ENCODE measurements around the gene LRRC74B. TPM values are rescaled to one million over a fixed set of nuclear protein-coding genes. Genes with fewer than 3 reads are reported as not detected.
"Not testable (repeated sequence)": the region's sequence is repeated elsewhere in the genome, so short reads cannot be mapped to it uniquely, and the experiment has no call there.

LRRC74B gene
- total RNA-seq, 2 experiments from 2014 or later: not detected

- POLR2A ChIA-PET: not testable (repeated sequence)
- CTCF ChIA-PET: interaction anchor here (0.5 kb wide), 1 partner anchor 87 kb away, joined by 3 read pairs; no protein-coding TSS in a partner anchor
Measured at GRCh38 chr22:21048965-21049364, 3.2 kb downstream of the LRRC74B start.

GRCh38 chr22:21051145-21051830, 5.5 kb downstream of the LRRC74B start:
- CTCF ChIA-PET: no interaction called here
- POLR2A ChIA-PET: no interaction called here

- ChIA-PET CTCF (no interaction called here), POLR2A (no interaction called here)
Measured at GRCh38 chr22:21051831-21052400, 6.2 kb downstream of the LRRC74B start.

GRCh38 chr22:21052715-21053459, 7.1 kb downstream of the LRRC74B start:
- CTCF ChIA-PET: no interaction called here
- POLR2A ChIA-PET: no interaction called here

GRCh38 chr22:21054046-21054713, 8.4 kb downstream of the LRRC74B start:
- ChIA-PET CTCF (no interaction called here), POLR2A (no interaction called here)

GRCh38 chr22:21054714-21055563, 9.2 kb downstream of the LRRC74B start:
- CTCF ChIA-PET: no interaction called here

GRCh38 chr22:21055564-21055834, 9.8 kb downstream of the LRRC74B start:
- CTCF ChIA-PET: no interaction called here
- POLR2A ChIA-PET: no interaction called here

More at GRCh38 chr22:21054714-21055563, 9.2 kb downstream of the LRRC74B start:
- POLR2A ChIA-PET: no interaction called here

- POLR2A ChIA-PET: no interaction called here
- CTCF ChIA-PET: no interaction called here
Measured at GRCh38 chr22:21055880-21056319, 10.2 kb downstream of the LRRC74B start.

- CTCF ChIA-PET, POLR2A ChIA-PET: not testable (repeated sequence)
Measured at GRCh38 chr22:21060363-21060762, 14.6 kb downstream of the LRRC74B start.

GRCh38 chr22:21061660-21062321, 16.0 kb downstream of the LRRC74B start:
- CTCF ChIA-PET, POLR2A ChIA-PET: not testable (repeated sequence)

GRCh38 chr22:21064425-21064824, 18.7 kb downstream of the LRRC74B start:
- CTCF ChIA-PET: interaction anchor here (0.6 kb wide), 1 partner anchor 102 kb away, joined by 4 read pairs; no protein-coding TSS in a partner anchor
- POLR2A ChIA-PET: not testable (repeated sequence)

GRCh38 chr22:21064917-21065864, 19.4 kb downstream of the LRRC74B start:
- ChIA-PET POLR2A (no interaction called here), CTCF (interaction anchor here (0.5 to 0.6 kb wide), 3 partner anchors 42 to 156 kb away, joined by 3 to 4 read pairs (median 3); no protein-coding TSS in a partner anchor)

- ChIA-PET POLR2A (no interaction called here), CTCF (interaction anchor here (0.5 kb wide), 1 partner anchor 29 kb away, joined by 4 read pairs; no protein-coding TSS in a partner anchor)
Measured at GRCh38 chr22:21067075-21067900, 21.5 kb downstream of the LRRC74B start.

- ChIA-PET POLR2A (no interaction called here), CTCF (no interaction called here)
Measured at GRCh38 chr22:21067901-21068680, 22.3 kb downstream of the LRRC74B start.

GRCh38 chr22:21068681-21069276, 23.0 kb downstream of the LRRC74B start:
- POLR2A ChIA-PET: no interaction called here
- CTCF ChIA-PET: no interaction called here

- POLR2A ChIA-PET: no interaction called here
- CTCF ChIA-PET: no interaction called here
Measured at GRCh38 chr22:21069375-21069774, 23.6 kb downstream of the LRRC74B start.

All from activated CD8-positive, alpha-beta memory T cell treated with anti-CD3 and anti-CD28 coated beads for 36 hours (primary cell).